H9 (cell line): ENCODE measurements around the gene GPC6. TPM values are rescaled to one million over a fixed set of nuclear protein-coding genes. Genes with fewer than 3 reads are reported as not detected.

Source experiments
- DNase-seq: peaks from one replicate; pipeline ENCODE4 v3.0.0-alpha.2; 2017
- H2AFZ ChIP-seq: one replicate; pipeline ENCODE4 v1.6.1; 2013; ENCODE audit warnings: mild to moderate bottlenecking, low read length, control low read depth, moderate library complexity
- H2AK5ac ChIP-seq: 2 replicates; pipeline ENCODE4 v1.6.1; 2013; ENCODE audit warnings: low read length, control low read depth, mixed read lengths; ENCODE audit not compliant: insufficient read length
- H2BK120ac ChIP-seq: one replicate; pipeline ENCODE4 v1.6.1; 2013; ENCODE audit warnings: low read depth, mild to moderate bottlenecking, low read length, control low read depth, inconsistent platforms; ENCODE audit not compliant: poor library complexity, severe bottlenecking
- H2BK12ac ChIP-seq: 2 replicates; pipeline ENCODE4 v1.6.1; 2013; ENCODE audit warnings: low read length, control low read depth, mixed read lengths, low read depth; ENCODE audit not compliant: insufficient read length
- H2BK15ac ChIP-seq: 2 replicates; pipeline ENCODE4 v1.6.1; 2013; ENCODE audit warnings: low read depth, low read length, control low read depth
- H2BK20ac ChIP-seq: one replicate; pipeline ENCODE4 v1.6.1; 2013; ENCODE audit warnings: low read depth, mild to moderate bottlenecking, low read length, control low read depth, inconsistent platforms; ENCODE audit not compliant: poor library complexity, severe bottlenecking
- H2BK5ac ChIP-seq: 2 replicates; pipeline ENCODE4 v1.6.1; 2013; ENCODE audit warnings: low read length, control low read depth, mixed read lengths; ENCODE audit not compliant: insufficient read length
- H3K14ac ChIP-seq: 2 replicates; pipeline ENCODE4 v1.6.1; 2013; ENCODE audit warnings: low read length, control low read depth; ENCODE audit not compliant: insufficient read depth
- H3K18ac ChIP-seq: 2 replicates; pipeline ENCODE4 v1.6.1; 2013; ENCODE audit warnings: low read depth, mild to moderate bottlenecking, mixed read lengths, low read length, control low read depth; ENCODE audit not compliant: insufficient read length
- H3K23ac ChIP-seq: 2 replicates; pipeline ENCODE4 v1.6.1; 2013; ENCODE audit warnings: low read length, control low read depth, mixed read lengths, low read depth; ENCODE audit not compliant: insufficient read length
- H3K23me2 ChIP-seq: 2 replicates; pipeline ENCODE4 v1.6.1; 2013; ENCODE audit warnings: low read depth, mild to moderate bottlenecking, mixed read lengths, low read length, control low read depth; ENCODE audit not compliant: insufficient read length, poor library complexity, severe bottlenecking
- H3K27ac ChIP-seq: 2 replicates; pipeline ENCODE4 v1.5.1; 2013; ENCODE audit warnings: low read length, control low read depth, mixed read lengths, low read depth; ENCODE audit not compliant: insufficient read length
- H3K27me3 ChIP-seq: 2 replicates; pipeline ENCODE4 v1.6.1; 2013; ENCODE audit warnings: low read length, control low read depth, inconsistent platforms; ENCODE audit not compliant: insufficient read depth
- H3K4ac ChIP-seq: 2 replicates; pipeline ENCODE4 v1.6.1; 2013; ENCODE audit warnings: low read depth, mild to moderate bottlenecking, control low read depth, inconsistent platforms, low read length, moderate library complexity
- H3K4me1 ChIP-seq: 2 replicates; pipeline ENCODE4 v1.6.1; 2013; ENCODE audit warnings: low read length, control low read depth, inconsistent platforms; ENCODE audit not compliant: insufficient read depth
- H3K4me2 ChIP-seq: 2 replicates; pipeline ENCODE4 v1.6.1; 2013; ENCODE audit warnings: low read length, control low read depth, mixed read lengths; ENCODE audit not compliant: insufficient read length, insufficient read depth
- H3K56ac ChIP-seq: 2 replicates; pipeline ENCODE4 v1.6.1; 2013; ENCODE audit warnings: low read depth, mild to moderate bottlenecking, mixed read lengths, low read length, control low read depth; ENCODE audit not compliant: insufficient read length
- H3K79me1 ChIP-seq: 2 replicates; pipeline ENCODE4 v1.6.1; 2013; ENCODE audit warnings: low read depth, mild to moderate bottlenecking, moderate library complexity, low read length, control low read depth, inconsistent platforms; ENCODE audit not compliant: insufficient read depth, poor library complexity, severe bottlenecking
- H3K79me2 ChIP-seq: 2 replicates; pipeline ENCODE4 v1.6.1; 2013; ENCODE audit warnings: low read length, control low read depth, inconsistent platforms; ENCODE audit not compliant: insufficient read depth
- H3K9ac ChIP-seq: 2 replicates; pipeline ENCODE4 v1.6.1; 2013; ENCODE audit warnings: low read length, control low read depth, mixed read lengths; ENCODE audit not compliant: insufficient read length; ENCODE audit errors: extremely low read depth
- H3K9me3 ChIP-seq: one replicate; pipeline ENCODE4 v1.6.1; 2013; ENCODE audit warnings: low read depth, low read length, inconsistent platforms; ENCODE audit not compliant: control insufficient read depth
- H3T11ph ChIP-seq: one replicate; pipeline ENCODE4 v1.6.1; 2013; ENCODE audit warnings: mild to moderate bottlenecking, low read length, control low read depth, inconsistent platforms
- H4K20me1 ChIP-seq: one replicate; pipeline ENCODE4 v1.6.1; 2013; ENCODE audit not compliant: control insufficient read depth, insufficient read length, insufficient read depth
- H4K5ac ChIP-seq: 2 replicates; pipeline ENCODE4 v1.6.1; 2013; ENCODE audit warnings: low read depth, mild to moderate bottlenecking, mixed read lengths, low read length, control low read depth; ENCODE audit not compliant: insufficient read length
- H4K8ac ChIP-seq: replicated peaks from 2 replicates; pipeline ENCODE4 v1.6.1; 2013; ENCODE audit warnings: low read length, control low read depth, mixed read lengths, low read depth; ENCODE audit not compliant: insufficient read length
- H4K91ac ChIP-seq: 2 replicates; pipeline ENCODE4 v1.6.1; 2013; ENCODE audit warnings: low read depth, mild to moderate bottlenecking, moderate library complexity, mixed read lengths, low read length, control low read depth; ENCODE audit not compliant: insufficient read length
- H3K27ac Mint-ChIP-seq, 3 experiments: 2 replicates in 2 of 3; 3 replicates in 1 of 3; pipeline ENCODE4 v1.8.0; 2020 to 2021; ENCODE audit warnings: mixed read lengths in 3 of 3, mild to moderate bottlenecking in 1 of 3, moderate library complexity in 1 of 3
- H3K27me3 Mint-ChIP-seq: 2 replicates; pipeline ENCODE4 v1.8.0; 2021; ENCODE audit warnings: low read depth, mild to moderate bottlenecking, moderate library complexity, mixed read lengths
- H3K36me3 Mint-ChIP-seq, 3 experiments: 2 replicates in 2 of 3; 3 replicates in 1 of 3; pipeline ENCODE4 v1.8.0; 2020 to 2021; ENCODE audit warnings: low read depth in 3 of 3, mixed read lengths in 3 of 3; ENCODE audit not compliant: insufficient read depth in 1 of 3
- H3K4me1 Mint-ChIP-seq, 2 experiments: 2 replicates each; pipeline ENCODE4 v1.8.0; 2020; ENCODE audit warnings: mixed read lengths in 2 of 2
- H3K4me3 Mint-ChIP-seq, 2 experiments: 2 replicates in 1 of 2; 3 replicates in 1 of 2; pipeline ENCODE4 v1.8.0; 2020 to 2021; ENCODE audit warnings: mild to moderate bottlenecking in 2 of 2, mixed read lengths in 2 of 2, moderate library complexity in 1 of 2
- H3K9me3 Mint-ChIP-seq, 2 experiments: 2 replicates in 1 of 2; 3 replicates in 1 of 2; pipeline ENCODE4 v1.8.0; 2020; ENCODE audit warnings: mild to moderate bottlenecking in 2 of 2, mixed read lengths in 2 of 2, moderate library complexity in 1 of 2
- CTCF ChIP-seq: fragments of 200-600 bp; sonication (generic); conservative IDR thresholded peaks from 3 replicates; pipeline ENCODE4 v1.8.0; 2021; ENCODE audit warnings: antibody characterized with exemption, mild to moderate bottlenecking
- WGBS: extraction: QIAGEN DNeasy Blood & Tissue Kit; methylation state at CpG from one replicate; pipeline ENCODE4 v1.1.7; 2013; ENCODE audit warnings: missing lambda C conversion rate, low lambda C conversion rate, mixed read lengths; ENCODE audit not compliant: insufficient read length; ENCODE audit errors: extremely low coverage; 5-methylcytosine and 5-hydroxymethylcytosine counted together
- total RNA-seq: library from RNA; stranded (reverse); gene quantifications from 2 replicates; pipeline ENCODE4 v1.2.1, GENCODE V29; 2021

The GPC6 gene
- total RNA-seq, 1 experiment from 2014 or later, result 15.6 TPM

- Mint-ChIP-seq H3K36me3 (no peaks in the 10 kb centered on the region), H3K9me3 (no peaks in the 10 kb centered on the region), H3K27me3 (no peaks in the 10 kb centered on the region), H3K27ac (no peak overlapping the region), H3K4me1 (no peaks in the 10 kb centered on the region), H3K4me3 (no peak overlapping the region)
- Histone ChIP-seq H2BK15ac (no peak overlapping the region), H2AFZ (no peak overlapping the region), H3K27ac (no peak overlapping the region), H2BK120ac (no peak overlapping the region), H3K14ac (no peak overlapping the region), H3K56ac (no peak overlapping the region), H4K8ac (no peak overlapping the region), H3K27me3 (no peaks in the 10 kb centered on the region), H3T11ph (no peak overlapping the region), H2BK20ac (no peak overlapping the region), H3K9ac (no peak overlapping the region), H4K5ac (no peak overlapping the region), H2BK12ac (no peak overlapping the region), H4K91ac (no peak overlapping the region), H3K4ac (no peak overlapping the region), H2AK5ac (no peak overlapping the region), H3K23me2 (no peaks in the 10 kb centered on the region), H4K20me1 (no peaks in the 10 kb centered on the region), H3K79me2 (no peaks in the 10 kb centered on the region), H3K18ac (no peak overlapping the region), H3K23ac (no peak overlapping the region), H3K4me2 (no peak overlapping the region), H3K9me3 (no peaks in the 10 kb centered on the region), H3K79me1 (no peaks in the 10 kb centered on the region), H2BK5ac (no peak overlapping the region), H3K4me1 (no peaks in the 10 kb centered on the region)
- no CpG with 5 or more reads among the region's 1 CpG for WGBS
- no peak for TF ChIP-seq CTCF
- no peak for DNase-seq
Measured at GRCh38 chr13:94292323-94292640, 1065.7 kb downstream of the GPC6 start.
